ENCODE measurements around the gene GATA2.
A peak's percentile ranks its signal among the peaks of the same experiment; 100 is the strongest.

The GATA2 gene

GRCh38 chr3:128497305-128498126, 4.5 kb upstream of the GATA2 start:
- H3K27ac ChIP-seq (ENCODE audit: low read depth, low read length): no peak overlapping the region

DNA sequence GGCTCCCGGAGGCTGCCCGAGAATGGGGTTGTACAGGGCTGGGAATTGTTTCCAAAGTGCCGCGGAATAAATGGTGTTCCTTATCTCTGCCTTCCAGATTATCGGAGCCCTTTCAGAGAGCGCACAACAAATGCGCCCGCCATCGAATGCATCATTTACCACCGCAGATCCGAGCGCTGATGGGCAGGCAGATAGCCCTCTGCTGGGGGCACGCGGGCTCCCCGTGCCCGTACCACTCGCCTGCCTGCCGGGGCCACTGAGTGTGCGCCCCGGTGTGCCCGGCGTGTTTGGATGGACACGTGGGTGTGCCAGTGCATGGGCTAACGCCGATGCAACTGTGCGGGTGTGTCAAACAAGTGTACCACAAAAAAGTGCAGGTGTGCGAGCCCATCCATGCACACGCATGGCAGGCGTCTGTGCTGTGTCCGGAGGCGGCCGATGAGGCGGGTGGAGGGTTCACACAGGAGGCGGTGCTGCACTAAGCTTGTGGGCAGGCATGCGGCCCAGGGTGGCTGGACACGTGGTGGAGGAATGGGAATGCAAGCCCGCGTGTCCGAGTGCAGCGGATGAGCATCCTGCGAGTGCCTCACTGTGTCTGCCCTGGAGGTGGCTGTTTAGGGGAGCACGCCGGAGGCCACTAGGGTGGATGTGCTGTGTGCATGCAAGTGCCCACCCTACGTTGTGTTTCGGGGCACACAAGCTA, 3.8 kb upstream of the GATA2 start:
- WGBS (ENCODE audit: extremely low coverage, insufficient coverage, insufficient read length): no CpG with 5 or more reads among the region's 45 CpGs

More at GRCh38 chr3:128497305-128498126, 4.5 kb upstream of the GATA2 start:
- no CpG with 5 or more reads among the region's 77 CpGs for WGBS (ENCODE audit: extremely low coverage, insufficient coverage, insufficient read length)
- peaks cover 9% of the 10 kb centered on the region for H3K9me3 ChIP-seq (ENCODE audit: insufficient read depth, low read depth, low read length)
- H2AFZ ChIP-seq (ENCODE audit: insufficient read depth, low read length, poor library complexity): no peak overlapping the region
- H3K36me3 ChIP-seq (ENCODE audit: control insufficient read depth in 1 of 2, insufficient read depth in 2 of 2, low read length in 2 of 2): peaks cover 12% of the 10 kb centered on the region in 2 experiments
- peak overlapping the region; percentile 70 for H3K4me2 ChIP-seq (ENCODE audit: low read length)
- H3K79me2 ChIP-seq (ENCODE audit: control insufficient read depth, insufficient read depth, low read length, poor library complexity): peaks cover 8% of the 10 kb centered on the region
- H2BK120ac ChIP-seq (ENCODE audit: insufficient read depth, low read length, poor library complexity): peak overlapping the region; percentile 1
- H4K91ac ChIP-seq (ENCODE audit: low read depth, low read length): peak overlapping the region; percentile 53
- H3K18ac ChIP-seq (ENCODE audit: low read length): peak overlapping the region; percentile 2
- peak overlapping the region; percentile 44 for H3K4me3 ChIP-seq (ENCODE audit: low read depth, low read length)
- peak overlapping the region; percentile 8 for H3K14ac ChIP-seq (ENCODE audit: low read length)
- H2BK5ac ChIP-seq (ENCODE audit: low read depth, low read length, poor library complexity): no peak overlapping the region
- DNase-seq: peak; percentile 59 to 88
- H3K23ac ChIP-seq (ENCODE audit: low read length): no peak overlapping the region
- H3K4ac ChIP-seq (ENCODE audit: low read depth, low read length): peak overlapping the region; percentile 12
- peaks cover 25 to 42% of the 10 kb centered on the region in 2 experiments for H3K4me1 ChIP-seq (ENCODE audit: control insufficient read depth in 1 of 2, insufficient read depth in 2 of 2, low read length in 2 of 2)
- H3K79me1 ChIP-seq (ENCODE audit: low read length): peaks cover 26% of the 10 kb centered on the region
- H3K9ac ChIP-seq (ENCODE audit: low read length): no peak overlapping the region
- H4K8ac ChIP-seq (ENCODE audit: low read depth, low read length): peak overlapping the region; percentile 2
- peaks cover 3% of the 10 kb centered on the region for H3K27me3 ChIP-seq (ENCODE audit: insufficient read depth, low read length)
- H2BK12ac ChIP-seq (ENCODE audit: low read length): peak overlapping the region; percentile 5
- no peak overlapping the region for H4K12ac ChIP-seq (ENCODE audit: low read depth, low read length)
- H2AK5ac ChIP-seq (ENCODE audit: low read length): no peak overlapping the region

GRCh38 chr3:128496019-128496601, 3.1 kb upstream of the GATA2 start:
- peaks cover 40% of the 10 kb centered on the region for H3K79me1 ChIP-seq (ENCODE audit: low read length)
- H3K9me3 ChIP-seq (ENCODE audit: insufficient read depth, low read depth, low read length): peaks cover 9% of the 10 kb centered on the region
- no peak overlapping the region for H3K4me3 ChIP-seq (ENCODE audit: low read depth, low read length)
- no CpG with 5 or more reads among the region's 32 CpGs for WGBS (ENCODE audit: extremely low coverage, insufficient coverage, insufficient read length)
- H2BK5ac ChIP-seq (ENCODE audit: low read depth, low read length, poor library complexity): no peak overlapping the region
- peaks cover 22% of the 10 kb centered on the region for H3K79me2 ChIP-seq (ENCODE audit: control insufficient read depth, insufficient read depth, low read length, poor library complexity)
- no peak overlapping the region for H2AFZ ChIP-seq (ENCODE audit: insufficient read depth, low read length, poor library complexity)
- no peak overlapping the region for H4K91ac ChIP-seq (ENCODE audit: low read depth, low read length)
- peak overlapping the region; percentile 31 for H3K27ac ChIP-seq (ENCODE audit: low read depth, low read length)
- peaks cover 21 to 24% of the 10 kb centered on the region in 2 experiments for H3K36me3 ChIP-seq (ENCODE audit: control insufficient read depth in 1 of 2, insufficient read depth in 2 of 2, low read length in 2 of 2)
- H3K9ac ChIP-seq (ENCODE audit: low read length): no peak overlapping the region
- no peak overlapping the region for H3K4me2 ChIP-seq (ENCODE audit: low read length)
- no peak overlapping the region for H4K8ac ChIP-seq (ENCODE audit: low read depth, low read length)
- H3K4me1 ChIP-seq (ENCODE audit: control insufficient read depth in 1 of 2, insufficient read depth in 2 of 2, low read length in 2 of 2): peaks cover 29 to 48% of the 10 kb centered on the region in 2 experiments
- no peak overlapping the region for H3K4ac ChIP-seq (ENCODE audit: low read depth, low read length)
- H3K23ac ChIP-seq (ENCODE audit: low read length): no peak overlapping the region
- no peak overlapping the region for H2AK5ac ChIP-seq (ENCODE audit: low read length)
- no peak overlapping the region for H3K14ac ChIP-seq (ENCODE audit: low read length)
- no peak overlapping the region for H4K12ac ChIP-seq (ENCODE audit: low read depth, low read length)
- H3K18ac ChIP-seq (ENCODE audit: low read length): no peak overlapping the region
- no peak overlapping the region for H2BK120ac ChIP-seq (ENCODE audit: insufficient read depth, low read length, poor library complexity)
- H2BK12ac ChIP-seq (ENCODE audit: low read length): no peak overlapping the region
- peaks cover 3% of the 10 kb centered on the region for H3K27me3 ChIP-seq (ENCODE audit: insufficient read depth, low read length)
- no peak for DNase-seq

More for the DNA sequence above, 3.8 kb upstream of the GATA2 start:
- peaks cover 16% of the 10 kb centered on the region for H3K79me2 ChIP-seq (ENCODE audit: control insufficient read depth, insufficient read depth, low read length, poor library complexity)
- peaks cover 25 to 46% of the 10 kb centered on the region in 2 experiments for H3K4me1 ChIP-seq (ENCODE audit: control insufficient read depth in 1 of 2, insufficient read depth in 2 of 2, low read length in 2 of 2)
- peaks cover 9% of the 10 kb centered on the region for H3K9me3 ChIP-seq (ENCODE audit: insufficient read depth, low read depth, low read length)
- H2BK12ac ChIP-seq (ENCODE audit: low read length): no peak overlapping the region
- H4K91ac ChIP-seq (ENCODE audit: low read depth, low read length): peak overlapping the region; percentile 53
- H3K23ac ChIP-seq (ENCODE audit: low read length): no peak overlapping the region
- H3K4ac ChIP-seq (ENCODE audit: low read depth, low read length): peak overlapping the region; percentile 12
- H3K27me3 ChIP-seq (ENCODE audit: insufficient read depth, low read length): peaks cover 3% of the 10 kb centered on the region
- peak in 1 of 2 donors; percentile 51 for DNase-seq
- H4K8ac ChIP-seq (ENCODE audit: low read depth, low read length): no peak overlapping the region
- H3K36me3 ChIP-seq (ENCODE audit: control insufficient read depth in 1 of 2, insufficient read depth in 2 of 2, low read length in 2 of 2): peaks cover 16 to 19% of the 10 kb centered on the region in 2 experiments
- peak overlapping the region; percentile 10 for H2AK5ac ChIP-seq (ENCODE audit: low read length)
- no peak overlapping the region for H4K12ac ChIP-seq (ENCODE audit: low read depth, low read length)
- H2BK120ac ChIP-seq (ENCODE audit: insufficient read depth, low read length, poor library complexity): peak overlapping the region; percentile 1
- no peak overlapping the region for H3K4me3 ChIP-seq (ENCODE audit: low read depth, low read length)
- no peak overlapping the region for H2AFZ ChIP-seq (ENCODE audit: insufficient read depth, low read length, poor library complexity)
- peak overlapping the region; percentile 2 for H3K18ac ChIP-seq (ENCODE audit: low read length)
- no peak overlapping the region for H2BK5ac ChIP-seq (ENCODE audit: low read depth, low read length, poor library complexity)
- H3K4me2 ChIP-seq (ENCODE audit: low read length): peak overlapping the region; percentile 70
- H3K14ac ChIP-seq (ENCODE audit: low read length): peak overlapping the region; percentile 8
- H3K79me1 ChIP-seq (ENCODE audit: low read length): peaks cover 34% of the 10 kb centered on the region
- H3K27ac ChIP-seq (ENCODE audit: low read depth, low read length): no peak overlapping the region
- no peak overlapping the region for H3K9ac ChIP-seq (ENCODE audit: low read length)

DNA sequence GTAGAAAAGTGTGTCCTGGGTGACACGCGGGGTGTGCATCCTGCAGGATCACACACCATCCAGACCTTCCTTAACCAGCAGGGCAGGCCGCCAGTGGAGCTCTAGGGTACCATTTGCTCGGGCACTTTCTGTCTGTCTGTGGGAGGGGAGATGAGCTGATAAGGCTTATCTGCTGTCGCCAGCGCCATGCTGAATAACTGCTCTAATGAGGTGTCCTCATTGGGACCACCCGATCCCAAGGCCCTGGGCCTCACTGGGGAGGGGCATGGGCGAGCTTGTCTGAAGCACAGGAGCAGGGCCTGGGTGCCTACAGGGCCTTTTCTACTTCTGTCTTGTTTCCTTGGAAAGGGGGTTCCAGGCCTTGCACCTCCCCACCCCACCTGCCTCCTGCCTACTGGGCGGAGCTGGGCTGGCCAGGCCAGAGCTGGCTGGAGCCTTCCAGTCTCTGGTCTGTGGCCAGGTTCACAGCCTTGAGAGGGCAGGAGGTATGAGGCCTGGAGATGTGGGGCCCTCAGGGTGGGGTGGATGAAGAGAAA, 2.5 kb upstream of the GATA2 start:
- Histone ChIP-seq H3K18ac (ENCODE audit: low read length) (peak overlapping the region; percentile 23), H3K27me3 (ENCODE audit: insufficient read depth, low read length) (peaks cover 3% of the 10 kb centered on the region), H4K12ac (ENCODE audit: low read depth, low read length) (no peak overlapping the region), H3K9me3 (ENCODE audit: insufficient read depth, low read depth, low read length) (peaks cover 9% of the 10 kb centered on the region), H3K4me2 (ENCODE audit: low read length) (no peak overlapping the region), H3K23ac (ENCODE audit: low read length) (no peak overlapping the region), H2AK5ac (ENCODE audit: low read length) (no peak overlapping the region), H3K27ac (ENCODE audit: low read depth, low read length) (peak overlapping the region; percentile 31), H3K4me3 (ENCODE audit: low read depth, low read length) (no peak overlapping the region), H3K4ac (ENCODE audit: low read depth, low read length) (no peak overlapping the region), H3K79me1 (ENCODE audit: low read length) (peaks cover 45% of the 10 kb centered on the region), H4K91ac (ENCODE audit: low read depth, low read length) (no peak overlapping the region), H2BK12ac (ENCODE audit: low read length) (no peak overlapping the region), H3K4me1 (ENCODE audit: control insufficient read depth in 1 of 2, insufficient read depth in 2 of 2, low read length in 2 of 2) (peaks cover 32 to 49% of the 10 kb centered on the region in 2 experiments), H2BK5ac (ENCODE audit: low read depth, low read length, poor library complexity) (no peak overlapping the region), H2AFZ (ENCODE audit: insufficient read depth, low read length, poor library complexity) (no peak overlapping the region), H3K79me2 (ENCODE audit: control insufficient read depth, insufficient read depth, low read length, poor library complexity) (peaks cover 27% of the 10 kb centered on the region), H2BK120ac (ENCODE audit: insufficient read depth, low read length, poor library complexity) (no peak overlapping the region), H3K9ac (ENCODE audit: low read length) (no peak overlapping the region), H4K8ac (ENCODE audit: low read depth, low read length) (no peak overlapping the region), H3K14ac (ENCODE audit: low read length) (no peak overlapping the region), H3K36me3 (ENCODE audit: control insufficient read depth in 1 of 2, insufficient read depth in 2 of 2, low read length in 2 of 2) (peaks cover 21 to 27% of the 10 kb centered on the region in 2 experiments)
- DNase-seq: no peak
- WGBS (ENCODE audit: extremely low coverage, insufficient coverage, insufficient read length): no CpG with 5 or more reads among the region's 9 CpGs
